Ascending aorta (tissue), 2 donors: ENCODE measurements around the gene ZBED3. TPM values are rescaled to one million over a fixed set of nuclear protein-coding genes. Genes with fewer than 3 reads are reported as not detected.

ENCODE experiments used
- DNase-seq, 2 donors: peaks; one replicate each; pipeline ENCODE4 v3.0.0-alpha.2; 2019; ENCODE audit warnings: low spot score in 2 of 2
- H3K27ac ChIP-seq, 2 donors: fragments of 200-600 bp; sonication (generic); one replicate each; pipeline ENCODE4 v1.5.1; 2016 to 2017; ENCODE audit warnings: mild to moderate bottlenecking in 1 of 2
- H3K27me3 ChIP-seq: fragments of 200-600 bp; sonication (generic); one replicate; pipeline ENCODE4 v1.5.1; 2017
- H3K36me3 ChIP-seq, 2 donors: fragments of 200-600 bp; sonication (generic); one replicate each; pipeline ENCODE4 v1.5.1; 2016
- H3K4me1 ChIP-seq, 2 donors: fragments of 200-600 bp; sonication (generic); one replicate each; pipeline ENCODE4 v1.5.1; 2016 to 2017; ENCODE audit warnings: mild to moderate bottlenecking in 1 of 2
- H3K4me3 ChIP-seq, 2 donors: fragments of 200-600 bp; sonication (generic); one replicate each; pipeline ENCODE4 v1.5.1; 2016 to 2017; ENCODE audit warnings: mild to moderate bottlenecking in 1 of 2
- H3K9me3 ChIP-seq, 2 donors: fragments of 200-600 bp; sonication (generic); one replicate each; pipeline ENCODE4 v1.5.1; 2016
- CTCF ChIP-seq, 3 experiments: fragments of 200-600 bp in 2 of 3; fragments of 450-650 bp in 1 of 3; sonication (generic) in 2 of 3; IDR thresholded peaks; one replicate each; pipeline ENCODE4 v1.5.1; 2016 to 2019; ENCODE audit warnings: antibody characterized with exemption in 3 of 3, mild to moderate bottlenecking in 1 of 3, moderate library complexity in 1 of 3
- intact Hi-C: fragments of 100-400 bp; cut with DNase I; formaldehyde crosslinking; loops from one replicate; pipeline ENCODE4 v1.15.1; 2023
- total RNA-seq: library from RNA; depleted of rRNA; stranded (reverse); fragments of >200 nt; gene quantifications from one replicate; pipeline ENCODE4 v1.1.0, GENCODE V29; 2016

The ZBED3 gene
- total RNA-seq, 1 donor from 2014 or later = 0.64 TPM

- no peaks in the 10 kb centered on the region for H3K36me3 ChIP-seq
- no peaks in the 10 kb centered on the region for H3K27me3 ChIP-seq
- intact Hi-C loops = no loop called here
- no peak for DNase-seq
- no peaks in the 10 kb centered on the region for H3K4me1 ChIP-seq
- H3K27ac ChIP-seq = no peak overlapping the region
- H3K4me3 ChIP-seq = no peak overlapping the region
- no peak for TF ChIP-seq CTCF (IDR thresholded peaks at IDR 0.05)
- H3K9me3 ChIP-seq = no peaks in the 10 kb centered on the region
Observed at GRCh38 chr5:77104813-77105212, 17.7 kb upstream of the ZBED3 start.

- intact Hi-C loops = no loop called here
- H3K27me3 ChIP-seq = no peaks in the 10 kb centered on the region
- no peak overlapping the region for H3K4me3 ChIP-seq
- DNase-seq = no peak
- H3K9me3 ChIP-seq = no peaks in the 10 kb centered on the region
- H3K4me1 ChIP-seq = no peaks in the 10 kb centered on the region
- no peak for TF ChIP-seq CTCF (IDR thresholded peaks at IDR 0.05)
- H3K36me3 ChIP-seq = no peaks in the 10 kb centered on the region
- H3K27ac ChIP-seq = no peak overlapping the region
Observed at GRCh38 chr5:77103457-77103856, 16.4 kb upstream of the ZBED3 start.

GRCh38 chr5:77102549-77102948 is 15.5 kb upstream of the ZBED3 start:
- H3K27me3 ChIP-seq = no peaks in the 10 kb centered on the region
- TF ChIP-seq CTCF (IDR thresholded peaks at IDR 0.05) = no peak
- no peaks in the 10 kb centered on the region for H3K9me3 ChIP-seq
- DNase-seq = no peak
- no peaks in the 10 kb centered on the region for H3K36me3 ChIP-seq
- intact Hi-C loops = no loop called here
- no peak overlapping the region for H3K27ac ChIP-seq
- no peaks in the 10 kb centered on the region for H3K4me1 ChIP-seq
- H3K4me3 ChIP-seq = no peak overlapping the region

- no peak for TF ChIP-seq CTCF (IDR thresholded peaks at IDR 0.05)
- no peak overlapping the region for H3K27ac ChIP-seq
- DNase-seq = no peak
- intact Hi-C loops = no loop called here
- H3K9me3 ChIP-seq = no peaks in the 10 kb centered on the region
- H3K36me3 ChIP-seq = no peaks in the 10 kb centered on the region
- H3K27me3 ChIP-seq = no peaks in the 10 kb centered on the region
- H3K4me3 ChIP-seq = no peak overlapping the region
- no peaks in the 10 kb centered on the region for H3K4me1 ChIP-seq
Observed at GRCh38 chr5:77101298-77101697, 14.2 kb upstream of the ZBED3 start.

DNA sequence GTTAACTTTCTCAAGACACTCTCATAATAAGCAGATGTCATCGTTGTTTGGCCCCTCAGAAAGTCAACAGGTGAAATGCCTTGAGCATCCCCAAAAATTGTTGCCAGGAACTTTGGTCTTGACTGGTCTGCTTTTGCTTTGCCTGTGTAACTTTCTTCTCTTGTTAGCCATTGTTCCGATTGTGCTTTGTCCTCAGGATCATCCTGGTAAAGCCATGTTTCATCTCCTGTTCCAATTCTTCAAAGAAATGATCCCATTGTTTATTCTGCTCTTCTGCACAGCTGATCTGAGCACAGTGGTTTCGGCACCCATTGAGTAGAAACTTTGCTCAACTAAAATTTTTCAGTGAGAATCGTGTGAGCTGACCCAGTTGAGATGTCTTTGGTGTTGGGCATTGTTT is 8.1 kb upstream of the ZBED3 start:
- TF ChIP-seq CTCF (IDR thresholded peaks at IDR 0.05) = no peak
- H3K36me3 ChIP-seq = no peaks in the 10 kb centered on the region
- no peaks in the 10 kb centered on the region for H3K9me3 ChIP-seq
- no peaks in the 10 kb centered on the region for H3K27me3 ChIP-seq
- H3K4me1 ChIP-seq = no peaks in the 10 kb centered on the region
- H3K27ac ChIP-seq = no peak overlapping the region
- no peak for DNase-seq
- intact Hi-C loops = no loop called here
- H3K4me3 ChIP-seq = no peak overlapping the region
